ENCODE measurements around the gene CLEC2L.

GRCh38 chr7:139563856-139564255, 40.4 kb downstream of the CLEC2L start:
- TF ChIP-seq POLR2AphosphoS5 (IDR thresholded peaks at IDR 0.05): no peak
- no peak for TF ChIP-seq CTCF (IDR thresholded peaks at IDR 0.05)
- no peak for TF ChIP-seq EP300 (IDR thresholded peaks at IDR 0.05)
